Endothelial cell of umbilical vein (primary cell): ENCODE measurements around the gene TOLLIP.

Experiments
- CTCF ChIP-seq, 2 donors: IDR thresholded peaks; 1 replicate in 1 of 2; 2 replicates in 1 of 2; pipeline ENCODE4 v1.5.1; 2011; ENCODE audit warnings: low read length in 2 of 2, mild to moderate bottlenecking in 2 of 2, moderate library complexity in 2 of 2, control low read depth in 1 of 2, inconsistent platforms in 1 of 2, low read depth in 1 of 2; ENCODE audit not compliant: insufficient read depth in 1 of 2; ENCODE audit errors: extremely low read depth in 1 of 2
- EZH2 ChIP-seq: IDR thresholded peaks from 2 replicates; pipeline ENCODE4 v1.6.1; 2012; ENCODE audit warnings: borderline replicate concordance, low read depth, mild to moderate bottlenecking, moderate library complexity, low read length, inconsistent platforms; ENCODE audit not compliant: severe bottlenecking
- GATA2 ChIP-seq: IDR thresholded peaks from 2 replicates; pipeline ENCODE4 v1.7.0; 2011; ENCODE audit warnings: low read depth, mild to moderate bottlenecking, moderate library complexity, mixed read lengths, low read length; ENCODE audit not compliant: insufficient read length, insufficient read depth
- MAX ChIP-seq: IDR thresholded peaks from 2 replicates; pipeline ENCODE4 v1.6.1; 2011; ENCODE audit not compliant: insufficient read depth, insufficient read length
- POLR2A ChIP-seq: IDR thresholded peaks from 2 replicates; pipeline ENCODE4 v1.6.1; 2012; ENCODE audit warnings: low read depth, mild to moderate bottlenecking, control low read depth, low read length
- POLR2AphosphoS5 ChIP-seq: IDR thresholded peaks from 2 replicates; pipeline ENCODE4 v1.6.1; 2012; ENCODE audit warnings: low read depth, mild to moderate bottlenecking, control low read depth, low read length, moderate library complexity; ENCODE audit not compliant: insufficient read depth

GRCh38 chr11:1287928-1288327, 21.5 kb downstream of the TOLLIP start:
- no peak for TF ChIP-seq GATA2
- TF ChIP-seq CTCF (IDR thresholded peaks at IDR 0.05; ENCODE audit: extremely low read depth in 1 of 2, insufficient read depth in 1 of 2, low read depth in 1 of 2, low read length in 2 of 2), result no peak
- TF ChIP-seq MAX, result no peak
- no peak for TF ChIP-seq EZH2
- TF ChIP-seq POLR2AphosphoS5, result no peak
- TF ChIP-seq POLR2A, result no peak
